H9 (cell line): ENCODE results near the gene SLC4A2. TPM values are rescaled to one million over a fixed set of nuclear protein-coding genes. Genes with fewer than 3 reads are reported as not detected.

Experiments
- DNase-seq: peaks from one replicate; pipeline ENCODE4 v3.0.0-alpha.2; 2017
- H2AFZ ChIP-seq: one replicate; pipeline ENCODE4 v1.6.1; 2013; ENCODE audit warnings: mild to moderate bottlenecking, low read length, control low read depth, moderate library complexity
- H2AK5ac ChIP-seq: 2 replicates; pipeline ENCODE4 v1.6.1; 2013; ENCODE audit warnings: low read length, control low read depth, mixed read lengths; ENCODE audit not compliant: insufficient read length
- H2BK120ac ChIP-seq: one replicate; pipeline ENCODE4 v1.6.1; 2013; ENCODE audit warnings: low read depth, mild to moderate bottlenecking, low read length, control low read depth, inconsistent platforms; ENCODE audit not compliant: poor library complexity, severe bottlenecking
- H2BK12ac ChIP-seq: 2 replicates; pipeline ENCODE4 v1.6.1; 2013; ENCODE audit warnings: low read length, control low read depth, mixed read lengths, low read depth; ENCODE audit not compliant: insufficient read length
- H2BK15ac ChIP-seq: 2 replicates; pipeline ENCODE4 v1.6.1; 2013; ENCODE audit warnings: low read depth, low read length, control low read depth
- H2BK20ac ChIP-seq: one replicate; pipeline ENCODE4 v1.6.1; 2013; ENCODE audit warnings: low read depth, mild to moderate bottlenecking, low read length, control low read depth, inconsistent platforms; ENCODE audit not compliant: poor library complexity, severe bottlenecking
- H2BK5ac ChIP-seq: 2 replicates; pipeline ENCODE4 v1.6.1; 2013; ENCODE audit warnings: low read length, control low read depth, mixed read lengths; ENCODE audit not compliant: insufficient read length
- H3K14ac ChIP-seq: 2 replicates; pipeline ENCODE4 v1.6.1; 2013; ENCODE audit warnings: low read length, control low read depth; ENCODE audit not compliant: insufficient read depth
- H3K18ac ChIP-seq: 2 replicates; pipeline ENCODE4 v1.6.1; 2013; ENCODE audit warnings: low read depth, mild to moderate bottlenecking, mixed read lengths, low read length, control low read depth; ENCODE audit not compliant: insufficient read length
- H3K23ac ChIP-seq: 2 replicates; pipeline ENCODE4 v1.6.1; 2013; ENCODE audit warnings: low read length, control low read depth, mixed read lengths, low read depth; ENCODE audit not compliant: insufficient read length
- H3K23me2 ChIP-seq: 2 replicates; pipeline ENCODE4 v1.6.1; 2013; ENCODE audit warnings: low read depth, mild to moderate bottlenecking, mixed read lengths, low read length, control low read depth; ENCODE audit not compliant: insufficient read length, poor library complexity, severe bottlenecking
- H3K27ac ChIP-seq: 2 replicates; pipeline ENCODE4 v1.5.1; 2013; ENCODE audit warnings: low read length, control low read depth, mixed read lengths, low read depth; ENCODE audit not compliant: insufficient read length
- H3K27me3 ChIP-seq: 2 replicates; pipeline ENCODE4 v1.6.1; 2013; ENCODE audit warnings: low read length, control low read depth, inconsistent platforms; ENCODE audit not compliant: insufficient read depth
- H3K4ac ChIP-seq: 2 replicates; pipeline ENCODE4 v1.6.1; 2013; ENCODE audit warnings: low read depth, mild to moderate bottlenecking, control low read depth, inconsistent platforms, low read length, moderate library complexity
- H3K4me1 ChIP-seq: 2 replicates; pipeline ENCODE4 v1.6.1; 2013; ENCODE audit warnings: low read length, control low read depth, inconsistent platforms; ENCODE audit not compliant: insufficient read depth
- H3K4me2 ChIP-seq: 2 replicates; pipeline ENCODE4 v1.6.1; 2013; ENCODE audit warnings: low read length, control low read depth, mixed read lengths; ENCODE audit not compliant: insufficient read length, insufficient read depth
- H3K56ac ChIP-seq: 2 replicates; pipeline ENCODE4 v1.6.1; 2013; ENCODE audit warnings: low read depth, mild to moderate bottlenecking, mixed read lengths, low read length, control low read depth; ENCODE audit not compliant: insufficient read length
- H3K79me1 ChIP-seq: 2 replicates; pipeline ENCODE4 v1.6.1; 2013; ENCODE audit warnings: low read depth, mild to moderate bottlenecking, moderate library complexity, low read length, control low read depth, inconsistent platforms; ENCODE audit not compliant: insufficient read depth, poor library complexity, severe bottlenecking
- H3K79me2 ChIP-seq: 2 replicates; pipeline ENCODE4 v1.6.1; 2013; ENCODE audit warnings: low read length, control low read depth, inconsistent platforms; ENCODE audit not compliant: insufficient read depth
- H3K9ac ChIP-seq: 2 replicates; pipeline ENCODE4 v1.6.1; 2013; ENCODE audit warnings: low read length, control low read depth, mixed read lengths; ENCODE audit not compliant: insufficient read length; ENCODE audit errors: extremely low read depth
- H3K9me3 ChIP-seq: one replicate; pipeline ENCODE4 v1.6.1; 2013; ENCODE audit warnings: low read depth, low read length, inconsistent platforms; ENCODE audit not compliant: control insufficient read depth
- H3T11ph ChIP-seq: one replicate; pipeline ENCODE4 v1.6.1; 2013; ENCODE audit warnings: mild to moderate bottlenecking, low read length, control low read depth, inconsistent platforms
- H4K20me1 ChIP-seq: one replicate; pipeline ENCODE4 v1.6.1; 2013; ENCODE audit not compliant: control insufficient read depth, insufficient read length, insufficient read depth
- H4K5ac ChIP-seq: 2 replicates; pipeline ENCODE4 v1.6.1; 2013; ENCODE audit warnings: low read depth, mild to moderate bottlenecking, mixed read lengths, low read length, control low read depth; ENCODE audit not compliant: insufficient read length
- H4K8ac ChIP-seq: replicated peaks from 2 replicates; pipeline ENCODE4 v1.6.1; 2013; ENCODE audit warnings: low read length, control low read depth, mixed read lengths, low read depth; ENCODE audit not compliant: insufficient read length
- H4K91ac ChIP-seq: 2 replicates; pipeline ENCODE4 v1.6.1; 2013; ENCODE audit warnings: low read depth, mild to moderate bottlenecking, moderate library complexity, mixed read lengths, low read length, control low read depth; ENCODE audit not compliant: insufficient read length
- H3K27ac Mint-ChIP-seq, 3 experiments: 2 replicates in 2 of 3; 3 replicates in 1 of 3; pipeline ENCODE4 v1.8.0; 2020 to 2021; ENCODE audit warnings: mixed read lengths in 3 of 3, mild to moderate bottlenecking in 1 of 3, moderate library complexity in 1 of 3
- H3K27me3 Mint-ChIP-seq: 2 replicates; pipeline ENCODE4 v1.8.0; 2021; ENCODE audit warnings: low read depth, mild to moderate bottlenecking, moderate library complexity, mixed read lengths
- H3K36me3 Mint-ChIP-seq, 3 experiments: 2 replicates in 2 of 3; 3 replicates in 1 of 3; pipeline ENCODE4 v1.8.0; 2020 to 2021; ENCODE audit warnings: low read depth in 3 of 3, mixed read lengths in 3 of 3; ENCODE audit not compliant: insufficient read depth in 1 of 3
- H3K4me1 Mint-ChIP-seq, 2 experiments: 2 replicates each; pipeline ENCODE4 v1.8.0; 2020; ENCODE audit warnings: mixed read lengths in 2 of 2
- H3K4me3 Mint-ChIP-seq, 2 experiments: 2 replicates in 1 of 2; 3 replicates in 1 of 2; pipeline ENCODE4 v1.8.0; 2020 to 2021; ENCODE audit warnings: mild to moderate bottlenecking in 2 of 2, mixed read lengths in 2 of 2, moderate library complexity in 1 of 2
- H3K9me3 Mint-ChIP-seq, 2 experiments: 2 replicates in 1 of 2; 3 replicates in 1 of 2; pipeline ENCODE4 v1.8.0; 2020; ENCODE audit warnings: mild to moderate bottlenecking in 2 of 2, mixed read lengths in 2 of 2, moderate library complexity in 1 of 2
- CTCF ChIP-seq: fragments of 200-600 bp; sonication (generic); conservative IDR thresholded peaks from 3 replicates; pipeline ENCODE4 v1.8.0; 2021; ENCODE audit warnings: antibody characterized with exemption, mild to moderate bottlenecking
- WGBS: extraction: QIAGEN DNeasy Blood & Tissue Kit; methylation state at CpG from one replicate; pipeline ENCODE4 v1.1.7; 2013; ENCODE audit warnings: missing lambda C conversion rate, low lambda C conversion rate, mixed read lengths; ENCODE audit not compliant: insufficient read length; ENCODE audit errors: extremely low coverage; 5-methylcytosine and 5-hydroxymethylcytosine counted together
- total RNA-seq: library from RNA; stranded (reverse); gene quantifications from 2 replicates; pipeline ENCODE4 v1.2.1, GENCODE V29; 2021

Gene SLC4A2
- total RNA-seq, 1 experiment from 2014 or later = 136 TPM

- TF ChIP-seq CTCF = no peak
- no peak overlapping the region for H2BK15ac ChIP-seq
- no peaks in the 10 kb centered on the region for H3K79me2 ChIP-seq
- Mint-ChIP-seq H3K27ac (no peak overlapping the region; a peak in 1 of 7 replicates), H3K27me3 (peaks cover 3% of the 10 kb centered on the region; the same call in 1 of the 2 replicates), H3K4me3 (peak overlapping the region; percentile 54 to 91), H3K4me1 (peaks cover 31 to 39% of the 10 kb centered on the region in 2 experiments), H3K9me3 (no peaks in the 10 kb centered on the region; a peak in 1 of 5 replicates), H3K36me3 (peaks cover 12 to 25% (median 21%) of the 10 kb centered on the region in 3 experiments; a peak in 6 of 7 replicates)
- H2BK12ac ChIP-seq = peak overlapping the region; percentile 17
- no peak overlapping the region for H3K27ac ChIP-seq
- H3T11ph ChIP-seq = no peak overlapping the region
- peak overlapping the region; percentile 58 for H3K4me2 ChIP-seq
- no peak overlapping the region for H2BK20ac ChIP-seq
- no peak overlapping the region for H2BK120ac ChIP-seq
- H3K18ac ChIP-seq = no peak overlapping the region
- no peak overlapping the region for H3K23ac ChIP-seq
- no peak overlapping the region for H2AFZ ChIP-seq
- no peak overlapping the region for H3K56ac ChIP-seq
- no peak overlapping the region for H3K4ac ChIP-seq
- no peak overlapping the region for H4K5ac ChIP-seq
- no peak overlapping the region for H2BK5ac ChIP-seq
- H4K91ac ChIP-seq = no peak overlapping the region
- no peak overlapping the region for H3K14ac ChIP-seq
- H4K8ac ChIP-seq = no peak overlapping the region
- no peak overlapping the region for H2AK5ac ChIP-seq
- H3K79me1 ChIP-seq = no peaks in the 10 kb centered on the region
- peaks cover 38% of the 10 kb centered on the region for H3K23me2 ChIP-seq
- no peaks in the 10 kb centered on the region for H4K20me1 ChIP-seq
- no peaks in the 10 kb centered on the region for H3K9me3 ChIP-seq
- H3K27me3 ChIP-seq = no peaks in the 10 kb centered on the region; the same call in 1 of the 2 replicates
- WGBS = no CpG with 5 or more reads among the region's 11 CpGs
- H3K9ac ChIP-seq = no peak overlapping the region
- peaks cover 8% of the 10 kb centered on the region for H3K4me1 ChIP-seq
- DNase-seq = no peak
Measured at GRCh38 chr7:151062111-151062398, 2.7 kb downstream of the SLC4A2 start.
